Pancreas (tissue), 10 donors: ENCODE data around the gene SLC8A2. TPM values are rescaled to one million over a fixed set of nuclear protein-coding genes. Genes with fewer than 3 reads are reported as not detected.

Experiments used
- ATAC-seq, 4 donors: fragments of 200-7000 bp; cut with Tn5 transposase; one replicate each; pipeline versions ENCODE4 v1.8.0 to v1.9.1; 2020; ENCODE audit warnings: mild to moderate bottlenecking in 4 of 4, moderate library complexity in 4 of 4
- DNase-seq, 6 donors: peaks; one replicate each; pipeline ENCODE4 v3.0.0-alpha.2; 2020
- FAIRE-seq: peaks from 2 replicates; lab custom pipeline; 2012; peaks lifted over from hg19 to GRCh38; lab: Jason Lieb, UNC
- H3K27ac ChIP-seq, 4 donors: fragments of 200-600 bp; sonication (generic); 1 replicate in 3 of 4; 2 replicates in 1 of 4; pipeline versions ENCODE4 v1.5.0 to v1.8.0; 2020
- H3K27me3 ChIP-seq, 4 donors: fragments of 200-600 bp; one replicate each; pipeline ENCODE4 v1.8.0; 2021
- H3K36me3 ChIP-seq, 3 donors: fragments of 200-600 bp; sonication (generic) in 1 of 3; one replicate each; pipeline versions ENCODE4 v1.5.0 to v1.8.0; 2020 to 2021
- H3K4me1 ChIP-seq, 3 donors: fragments of 200-600 bp; one replicate each; pipeline ENCODE4 v1.8.0; 2021
- H3K4me3 ChIP-seq, 4 donors: fragments of 200-600 bp; sonication (generic) in 2 of 4; one replicate each; pipeline versions ENCODE4 v1.5.0 to v1.8.0; 2020 to 2021
- H3K9me3 ChIP-seq, 4 donors: fragments of 200-600 bp; one replicate each; pipeline ENCODE4 v1.8.0; 2021
- CTCF ChIP-seq, 4 donors: fragments of 200-600 bp; sonication (generic) in 3 of 4; IDR thresholded peaks; one replicate each; pipeline versions ENCODE4 v1.5.0 to v1.8.0; 2021; ENCODE audit warnings: antibody characterized with exemption in 4 of 4
- WGBS, 2 donors: extraction: QIAGEN DNeasy Blood & Tissue Kit; methylation state at CpG; one replicate each; pipeline ENCODE4 v1.1.7; 2013; 5-methylcytosine and 5-hydroxymethylcytosine counted together
- intact Hi-C, 3 donors: fragments of 100-400 bp; cut with DNase I; formaldehyde crosslinking; loops; one replicate each; pipeline versions ENCODE4 v1.11.1 to v1.14.2; 2022
- polyA plus RNA-seq, 2 donors: library from polyadenylated mRNA; stranded (reverse); fragments of 200-250 nt; gene quantifications; one replicate each; pipeline ENCODE4 v1.2.3, GENCODE V29; 2013
- total RNA-seq, 6 donors: library from RNA; stranded (reverse); fragmentation: NEBNext Ultra II Directional in 4 of 6; extraction: Animal tissue kit (Norgen Biotek cat#: 25700) in 4 of 6; gene quantifications; one replicate each; pipeline versions ENCODE4 v1.2.1 to v1.2.4, GENCODE V29; 2021 to 2023
- donor health status: healthy with polysubstance abuse.
- donor health status: DM: no; HTN: no; CAD: no; lungs with moderate emphysema.
- donor health status: DM: no; HTN: no; CAD: no.
- donor health status: control.
- donor health status: control.
- donor health status: Bipolar disorder and iron deficiency.
- donor health status: DM: yes; HTN: yes; CAD: no.
- donor health status: DM: no; HTN: no; CAD: no.
- donor health status: DM: no; HTN: no; CAD: no.
- donor health status: DM: yes; HTN: yes; CAD: no.

Gene SLC8A2
- total and polyA plus RNA-seq, 8 donors = 2.6 to 8.3 (median 6.3) TPM

GRCh38 chr19:47433121-47433520, 38.6 kb downstream of the SLC8A2 start:
- intact Hi-C loops = loop anchor here in 1 of 3 donors (10.0 kb wide), 1 partner anchor 82 kb away; the partner anchor contains the start of gene NAPA
- no peak for FAIRE-seq
- H3K27ac ChIP-seq = no peak overlapping the region

GRCh38 chr19:47432499-47432898, 39.2 kb downstream of the SLC8A2 start:
- H3K27ac ChIP-seq = no peak overlapping the region
- no peaks in the 10 kb centered on the region for H3K36me3 ChIP-seq
- TF ChIP-seq CTCF (IDR thresholded peaks at IDR 0.05) = no peak
- intact Hi-C loops = loop anchor here in 1 of 3 donors (10.0 kb wide), 1 partner anchor 82 kb away; the partner anchor contains the start of gene NAPA
- peaks cover 0 to 13% (median 0%) of the 10 kb centered on the region in 4 donors for H3K27me3 ChIP-seq
- H3K4me1 ChIP-seq = peaks cover 0 to 13% (median 4%) of the 10 kb centered on the region in 3 donors
- DNase-seq (no peak), FAIRE-seq (no peak), ATAC-seq (no peak)
- no peak overlapping the region for H3K4me3 ChIP-seq
- no peaks in the 10 kb centered on the region for H3K9me3 ChIP-seq

More at GRCh38 chr19:47433121-47433520, 38.6 kb downstream of the SLC8A2 start:
- DNase-seq (no peak), ATAC-seq (no peak)
- WGBS, 2 donors = 61 to 67% methylated on average over 1 of the region's 1 CpG
- no peaks in the 10 kb centered on the region for H3K9me3 ChIP-seq
- H3K4me3 ChIP-seq = no peak overlapping the region
- H3K36me3 ChIP-seq = no peaks in the 10 kb centered on the region
- peaks cover 0 to 12% (median 4%) of the 10 kb centered on the region in 3 donors for H3K4me1 ChIP-seq
- H3K27me3 ChIP-seq = peaks cover 0 to 13% (median 0%) of the 10 kb centered on the region in 4 donors
- no peak for TF ChIP-seq CTCF (IDR thresholded peaks at IDR 0.05)

GRCh38 chr19:47432091-47432490, 39.6 kb downstream of the SLC8A2 start:
- TF ChIP-seq CTCF (IDR thresholded peaks at IDR 0.05) = no peak
- no peaks in the 10 kb centered on the region for H3K36me3 ChIP-seq
- no peak for ATAC-seq
- H3K4me1 ChIP-seq = peaks cover 0 to 13% (median 4%) of the 10 kb centered on the region in 3 donors
- no peaks in the 10 kb centered on the region for H3K9me3 ChIP-seq
- no peak for FAIRE-seq
- intact Hi-C loops = loop anchor here in 1 of 3 donors (10.0 kb wide), 1 partner anchor 83 kb away; the partner anchor contains the start of gene NAPA
- no peak overlapping the region for H3K4me3 ChIP-seq
- 79 to 87% methylated on average over 18 of the region's 18 CpGs for WGBS, 2 donors
- peak in 1 of 6 donors; percentile 67 for DNase-seq
- H3K27me3 ChIP-seq = peaks cover 0 to 13% (median 0%) of the 10 kb centered on the region in 4 donors
- no peak overlapping the region for H3K27ac ChIP-seq

GRCh38 chr19:47430041-47430802, 41.5 kb downstream of the SLC8A2 start:
- 7 to 10% methylated on average over 69 of the region's 69 CpGs for WGBS, 2 donors
- Histone ChIP-seq H3K4me1 (peaks cover 0 to 13% (median 4%) of the 10 kb centered on the region in 3 donors), H3K4me3 (peak overlapping the region in 1 of 4 donors; percentile 27), H3K27me3 (peaks cover 0 to 13% (median 0%) of the 10 kb centered on the region in 4 donors), H3K27ac (no peak overlapping the region), H3K9me3 (no peaks in the 10 kb centered on the region), H3K36me3 (no peaks in the 10 kb centered on the region)
- TF ChIP-seq CTCF (IDR thresholded peaks at IDR 0.05) = peak in 2 of 4 donors; percentile 9 to 26
- ATAC-seq (peak; percentile 35 to 57 (median 42)), FAIRE-seq (no peak), DNase-seq (peak in 2 of 6 donors; percentile 37 to 81)
- intact Hi-C loops = loop anchor here in 1 of 3 donors (10.0 kb wide), 1 partner anchor 85 kb away; the partner anchor contains the start of gene NAPA
